Left renal pelvis (tissue), 4 donors: ENCODE results near the gene PHLDB2. TPM values are rescaled to one million over a fixed set of nuclear protein-coding genes. Genes with fewer than 3 reads are reported as not detected.
"Not testable (repeated sequence)": the region's sequence is repeated elsewhere in the genome, so short reads cannot be mapped to it uniquely, and the experiment has no call there.

ENCODE experiments used
- DNase-seq, 4 donors: peaks; one replicate each; pipeline ENCODE4 v3.0.0-alpha.2; 2013; ENCODE audit warnings: low read depth in 4 of 4, low spot score in 3 of 4
- polyA plus RNA-seq, 4 donors: library from polyadenylated mRNA; unstranded; fragments of 120-200 nt; gene quantifications; one replicate each; pipeline ENCODE4 v1.2.1, GENCODE V29; 2013; ENCODE audit not compliant: insufficient read length in 4 of 4

The PHLDB2 gene
- polyA plus RNA-seq = 100 to 1,000 TPM in 2 of 4 donors, 10 to 100 TPM in 2; 29.8 to 100 (median 94.9) TPM

GRCh38 chr3:111859061-111859973 is at the start of gene PHLDB2:
PHLDB2 (plus strand) TSS chr3:111859265; CDS start chr3:111884078, 24,813 bp downstream.
- peak in 3 of 4 donors; percentile 66 to 73 (median 68) for DNase-seq

- no peak for DNase-seq
These were observed 48.2 kb upstream of the PHLDB2 start for GRCh38 chr3:111810909-111811308.

DNA sequence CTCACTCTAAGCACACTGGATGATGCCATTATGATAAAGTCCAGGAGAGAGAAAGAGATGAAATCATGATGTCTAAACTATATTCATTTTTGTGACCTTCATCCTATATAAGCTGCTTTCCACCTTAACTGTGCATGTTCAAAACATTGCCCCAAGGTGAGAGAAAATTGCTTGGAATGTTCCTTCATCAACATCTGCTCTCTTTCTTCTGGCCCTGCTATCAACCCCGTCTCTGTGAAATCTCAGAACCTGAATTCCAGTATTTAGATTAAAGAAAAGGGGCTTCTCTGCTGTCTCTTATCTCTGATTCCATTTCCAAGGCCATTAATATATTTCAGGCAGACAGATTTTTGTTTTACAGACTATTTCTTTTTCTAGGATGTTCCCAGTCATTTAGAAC is 47.3 kb upstream of the PHLDB2 start:
- DNase-seq = no peak

DNA sequence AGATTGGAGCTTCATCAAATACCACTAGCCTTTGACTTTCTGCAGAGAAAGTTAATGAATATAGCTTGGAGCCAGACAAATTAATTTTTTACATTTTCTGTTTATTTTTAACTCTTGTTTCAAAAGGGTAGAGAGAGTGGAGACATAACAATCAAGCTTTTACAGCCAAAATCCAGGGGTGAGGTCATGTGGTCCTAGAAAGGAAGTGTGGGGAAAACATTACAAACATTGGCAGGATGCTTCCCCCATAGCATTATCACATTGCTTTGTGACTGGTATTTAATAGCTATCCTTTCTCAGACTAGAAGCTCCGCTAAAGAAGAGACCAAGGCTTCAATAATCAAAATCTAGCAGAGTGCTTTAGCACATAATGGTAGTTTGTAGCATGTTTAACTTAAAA is 46.4 kb upstream of the PHLDB2 start:
- DNase-seq = peak in 1 of 4 donors; percentile 22

GRCh38 chr3:111813441-111813840 is 45.6 kb upstream of the PHLDB2 start:
- no peak for DNase-seq

DNA sequence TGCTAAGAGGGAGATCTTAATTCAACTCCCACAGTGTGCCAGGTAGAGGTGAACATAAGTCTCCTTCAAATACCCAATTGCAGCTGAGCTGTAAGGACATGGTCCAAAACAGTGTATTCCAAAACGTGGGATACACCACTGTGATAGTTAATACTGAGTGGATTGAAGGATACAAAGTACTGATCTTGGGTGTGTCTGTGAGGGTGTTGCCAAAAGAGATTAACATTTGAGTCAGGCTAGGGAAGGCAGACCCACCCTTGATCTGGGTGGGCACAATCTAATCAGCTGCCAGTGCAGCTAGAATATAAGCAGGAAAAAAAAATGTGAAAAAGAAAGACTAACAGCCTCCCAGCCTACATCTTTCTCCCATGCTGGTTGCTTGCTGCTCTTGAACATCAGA is 45.1 kb upstream of the PHLDB2 start:
- no peak for DNase-seq

GRCh38 chr3:111816771-111817170 is 42.3 kb upstream of the PHLDB2 start:
- DNase-seq = not testable (repeated sequence)

GRCh38 chr3:111819927-111820326 is 39.1 kb upstream of the PHLDB2 start:
- no peak for DNase-seq

- DNase-seq = no peak
These were observed 38.4 kb upstream of the PHLDB2 start for GRCh38 chr3:111820651-111821050.

DNA sequence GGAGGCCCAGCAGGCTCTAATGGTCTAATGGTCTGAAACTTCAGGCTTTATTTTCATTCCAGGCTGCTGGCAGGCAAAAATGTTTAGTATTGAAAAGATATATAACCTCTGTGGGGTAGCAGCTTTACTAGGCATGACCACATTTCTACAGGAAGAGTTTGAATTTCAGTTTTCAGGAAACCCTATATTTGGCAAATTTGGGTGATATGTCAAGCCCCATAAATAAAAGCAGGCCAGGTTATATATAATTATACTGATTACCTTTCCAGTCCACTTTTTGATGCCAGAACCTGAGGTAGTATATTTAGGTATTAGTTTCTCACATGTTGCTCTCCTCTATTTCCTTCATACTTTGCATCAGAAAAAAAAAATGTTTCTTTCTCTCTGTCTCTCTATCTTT is 37.2 kb upstream of the PHLDB2 start:
- DNase-seq = peak in 1 of 4 donors; percentile 29

DNA sequence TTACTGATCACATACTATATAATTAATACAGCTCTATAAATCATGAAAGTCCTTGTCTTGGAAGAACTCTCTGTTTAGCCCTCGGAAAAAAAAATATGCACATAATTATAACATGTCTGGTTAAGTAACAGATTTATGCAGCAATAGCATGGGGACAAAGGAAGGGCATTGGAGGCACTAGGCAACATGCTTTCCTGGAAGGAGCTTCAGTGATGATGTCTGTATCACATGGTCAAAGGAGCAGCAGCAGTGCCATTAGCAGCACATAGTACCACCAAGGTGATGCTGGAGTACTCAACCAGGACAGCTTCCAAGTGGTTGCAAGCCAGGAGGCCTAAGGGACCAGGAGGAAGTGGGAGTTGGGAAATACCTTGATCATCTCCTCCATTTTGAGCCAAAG is 36.3 kb upstream of the PHLDB2 start:
- no peak for DNase-seq

GRCh38 chr3:111823341-111823855 is 35.7 kb upstream of the PHLDB2 start:
- DNase-seq = no peak

GRCh38 chr3:111824351-111824750 is 34.7 kb upstream of the PHLDB2 start:
- DNase-seq = no peak

DNA sequence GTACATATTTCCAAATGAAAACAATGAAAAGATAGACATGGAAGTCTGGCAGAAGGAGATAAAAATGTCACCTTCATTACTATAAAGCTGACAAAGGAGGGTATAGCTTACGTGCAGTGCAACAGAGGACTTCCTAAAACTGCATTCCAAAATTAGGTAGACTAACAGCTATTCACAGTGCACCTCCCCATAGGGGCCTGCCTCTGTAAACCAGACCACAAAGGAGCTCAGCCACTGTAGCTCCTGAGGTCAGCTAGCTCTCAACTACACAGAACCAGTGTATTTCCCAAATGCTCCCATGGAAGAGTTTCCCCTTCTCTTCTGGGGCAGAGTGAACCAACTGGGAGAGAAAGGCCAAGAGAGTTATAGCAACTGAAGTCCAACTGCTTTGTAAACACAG is 31.2 kb upstream of the PHLDB2 start:
- DNase-seq = no peak

DNA sequence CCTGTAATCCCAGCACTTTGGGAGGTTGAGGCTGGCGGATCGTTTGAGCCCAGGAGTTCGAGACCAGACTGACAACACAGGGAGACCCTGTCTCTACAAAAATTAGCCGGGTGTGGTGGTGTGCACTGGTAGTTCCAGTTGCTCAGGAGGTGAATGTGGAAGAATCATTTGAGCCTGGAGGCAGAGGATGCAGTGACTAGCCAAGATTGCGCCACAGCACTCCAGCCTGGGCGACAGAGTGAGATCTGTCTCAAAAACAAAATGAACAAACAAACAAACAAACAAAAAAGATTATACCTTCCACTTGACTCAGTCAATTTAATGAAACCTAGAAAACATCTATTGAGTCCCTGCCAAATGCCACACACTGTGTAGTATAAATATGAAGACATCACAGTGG is 30.5 kb upstream of the PHLDB2 start:
- DNase-seq = no peak

- no peak for DNase-seq
These were observed 30.0 kb upstream of the PHLDB2 start for GRCh38 chr3:111829023-111829422.

- no peak for DNase-seq
These were observed 27.2 kb upstream of the PHLDB2 start for GRCh38 chr3:111831840-111832239.

GRCh38 chr3:111837112-111837511 is 22.0 kb upstream of the PHLDB2 start:
- DNase-seq = no peak

GRCh38 chr3:111838133-111838532 is 20.9 kb upstream of the PHLDB2 start:
- no peak for DNase-seq

- DNase-seq = no peak
These were observed 13.0 kb upstream of the PHLDB2 start for GRCh38 chr3:111846039-111846438.

DNA sequence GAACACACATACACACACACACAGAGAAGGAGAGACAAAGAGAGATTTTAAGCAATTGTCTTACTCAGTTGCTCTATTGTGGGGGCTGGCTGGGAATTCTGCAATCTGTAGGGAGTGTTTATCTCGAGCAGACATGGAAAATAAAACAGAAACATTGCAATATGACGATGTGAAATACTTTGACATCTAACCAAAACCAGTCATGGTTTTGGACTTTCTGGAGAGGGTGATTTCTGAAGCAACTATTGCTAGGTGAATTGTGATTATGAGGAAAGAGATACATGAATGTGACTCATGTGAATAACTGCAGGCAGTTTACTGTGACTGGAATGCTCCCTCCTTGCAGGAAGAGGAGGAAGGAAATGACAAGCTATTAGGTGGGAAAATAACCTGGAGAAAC is 12.3 kb upstream of the PHLDB2 start:
- no peak for DNase-seq

- DNase-seq = no peak
These were observed 10.8 kb upstream of the PHLDB2 start for GRCh38 chr3:111848283-111848682.
